ENCODE results near the gene PARP9. TPM values are rescaled to one million over a fixed set of nuclear protein-coding genes. Genes with fewer than 3 reads are reported as not detected.
A peak's percentile ranks its signal among the peaks of the same experiment; 100 is the strongest.

The PARP9 gene
- total RNA-seq, 1 experiment from 2014 or later = 14.8 TPM

DNA sequence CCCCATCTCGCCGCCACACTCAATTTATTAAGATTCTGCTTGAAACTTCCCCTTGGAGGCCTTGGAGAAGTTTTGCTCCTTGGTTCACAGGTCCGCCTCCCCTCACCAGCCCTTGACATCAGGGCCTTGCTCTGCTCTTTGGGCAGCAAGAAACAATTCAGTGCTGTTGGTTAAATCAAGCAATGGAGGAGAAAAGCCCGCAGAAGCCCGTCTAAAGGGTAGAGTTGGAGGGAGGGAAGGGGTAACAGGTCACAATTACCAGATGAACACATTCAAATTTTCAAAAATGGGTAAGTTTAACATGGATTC lies 429 bp downstream of the PARP9 start:
- H3K9ac ChIP-seq (ENCODE audit: low read length) = peak overlapping the region; percentile 90
- H3K4me1 ChIP-seq (ENCODE audit: insufficient read depth, low read length) = peaks cover 20% of the 10 kb centered on the region
- H3K4me2 ChIP-seq (ENCODE audit: low read length) = peak overlapping the region; percentile 92
- H3K27ac ChIP-seq (ENCODE audit: low read length) = peak overlapping the region; percentile 81
- no peaks in the 10 kb centered on the region for H3K9me2 ChIP-seq (replicated peaks; ENCODE audit: low read length)
- ChIA-PET POLR2A (ENCODE audit: unreplicated experiment) (interaction anchor here (0.5 kb wide), 1 partner anchor 47 kb away, joined by 4 read pairs; no protein-coding TSS in a partner anchor), CTCF (no interaction called here)
- ATAC-seq (peak; percentile 12; the same call in 1 of the 2 replicates), DNase-seq (no peak)
- H4K20me1 ChIP-seq (ENCODE audit: low read length) = no peaks in the 10 kb centered on the region
- TF ChIP-seq EZH2 (IDR thresholded peaks at IDR 0.05; ENCODE audit: low read length, unreplicated experiment) (no peak), EZH2phosphoT487 (IDR thresholded peaks at IDR 0.05; ENCODE audit: borderline replicate concordance, low read length) (no peak)
- TF ChIP-seq, protein P1, sequence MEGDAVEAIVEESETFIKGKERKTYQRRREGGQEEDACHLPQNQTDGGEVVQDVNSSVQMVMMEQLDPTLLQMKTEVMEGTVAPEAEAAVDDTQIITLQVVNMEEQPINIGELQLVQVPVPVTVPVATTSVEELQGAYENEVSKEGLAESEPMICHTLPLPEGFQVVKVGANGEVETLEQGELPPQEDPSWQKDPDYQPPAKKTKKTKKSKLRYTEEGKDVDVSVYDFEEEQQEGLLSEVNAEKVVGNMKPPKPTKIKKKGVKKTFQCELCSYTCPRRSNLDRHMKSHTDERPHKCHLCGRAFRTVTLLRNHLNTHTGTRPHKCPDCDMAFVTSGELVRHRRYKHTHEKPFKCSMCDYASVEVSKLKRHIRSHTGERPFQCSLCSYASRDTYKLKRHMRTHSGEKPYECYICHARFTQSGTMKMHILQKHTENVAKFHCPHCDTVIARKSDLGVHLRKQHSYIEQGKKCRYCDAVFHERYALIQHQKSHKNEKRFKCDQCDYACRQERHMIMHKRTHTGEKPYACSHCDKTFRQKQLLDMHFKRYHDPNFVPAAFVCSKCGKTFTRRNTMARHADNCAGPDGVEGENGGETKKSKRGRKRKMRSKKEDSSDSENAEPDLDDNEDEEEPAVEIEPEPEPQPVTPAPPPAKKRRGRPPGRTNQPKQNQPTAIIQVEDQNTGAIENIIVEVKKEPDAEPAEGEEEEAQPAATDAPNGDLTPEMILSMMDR (conservative IDR thresholded peaks at IDR 0.05; ENCODE audit: low read depth, low read length) = no peak
- 0 out of 2 replicates have a peak, but pooled peaks cover 4% of the 10 kb centered on the region for H3K36me3 ChIP-seq (ENCODE audit: low read depth, low read length)
- TSS peak; percentile 81 for BruUV-seq (replicated peaks)
- intact Hi-C loops (cut with micrococcal nuclease) = loop anchor here (1.0 to 5.0 kb wide), 2 partner anchors 116 to 229 kb away; partner anchors contain the start of gene HSPBAP1
- H3K27me3 ChIP-seq (ENCODE audit: low read length) = no peaks in the 10 kb centered on the region
- no peaks in the 10 kb centered on the region for H3K9me3 ChIP-seq (ENCODE audit: low read length)
- peak overlapping the region; percentile 89 for H2AFZ ChIP-seq (ENCODE audit: low read length)
- peak overlapping the region; percentile 81 for H3K4me3 ChIP-seq (ENCODE audit: low read length)
- H3F3A ChIP-seq (ENCODE audit: low read length, unreplicated experiment) = no peaks in the 10 kb centered on the region
- H3K79me2 ChIP-seq (ENCODE audit: low read length) = peaks cover 24% of the 10 kb centered on the region

DNA sequence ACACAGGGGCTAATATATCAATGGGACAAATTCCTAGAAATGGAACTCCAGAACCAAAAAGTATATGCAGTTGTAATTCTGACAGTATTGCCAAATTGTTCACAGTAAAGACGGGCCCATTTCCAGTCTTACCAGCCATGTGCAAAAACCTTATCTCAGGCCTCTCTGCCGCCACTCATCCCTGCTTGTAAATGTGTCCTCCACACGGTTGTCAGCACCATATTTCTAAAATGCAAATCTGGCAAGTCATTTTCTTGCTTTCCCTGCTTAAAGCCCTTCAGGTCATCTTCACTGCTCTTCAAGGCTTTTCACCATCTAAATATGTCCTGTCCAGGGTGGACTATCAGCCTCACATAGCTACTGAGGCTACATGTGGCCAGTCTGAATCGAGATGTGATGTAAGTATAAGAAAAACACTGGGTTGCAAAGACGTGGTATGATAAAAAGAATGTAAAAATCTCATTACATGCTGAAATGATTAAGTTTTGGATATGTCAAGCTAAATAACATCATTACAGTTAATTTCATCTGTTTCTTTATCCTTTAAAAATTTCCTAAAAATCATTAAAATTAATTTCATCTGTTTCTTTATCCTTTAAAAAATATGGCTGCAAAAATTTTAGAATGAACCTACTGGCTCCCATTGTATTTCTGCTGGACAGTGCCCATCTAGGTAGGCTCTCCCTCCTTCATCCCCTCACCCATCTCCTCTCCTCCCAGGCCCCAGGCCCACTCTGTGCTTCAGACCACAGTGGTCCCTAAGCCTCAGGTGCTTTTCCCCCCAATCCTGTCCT lies 980 bp downstream of the PARP9 start:
- Histone ChIP-seq H3F3A (ENCODE audit: low read length, unreplicated experiment) (no peaks in the 10 kb centered on the region), H4K20me1 (ENCODE audit: low read length) (no peaks in the 10 kb centered on the region), H3K4me3 (ENCODE audit: low read length) (peak overlapping the region; percentile 81), H3K4me2 (ENCODE audit: low read length) (peak overlapping the region; percentile 92), H3K9me3 (ENCODE audit: low read length) (no peaks in the 10 kb centered on the region), H3K36me3 (ENCODE audit: low read depth, low read length) (no peaks in the 10 kb centered on the region), H2AFZ (ENCODE audit: low read length) (peak overlapping the region; percentile 89), H3K4me1 (ENCODE audit: insufficient read depth, low read length) (peaks cover 20% of the 10 kb centered on the region), H3K9me2 (replicated peaks; ENCODE audit: low read length) (no peaks in the 10 kb centered on the region), H3K27ac (ENCODE audit: low read length) (no peak overlapping the region; the same call in 1 of the 2 replicates), H3K79me2 (ENCODE audit: low read length) (peaks cover 24% of the 10 kb centered on the region), H3K9ac (ENCODE audit: low read length) (peak overlapping the region; percentile 90), H3K27me3 (ENCODE audit: low read length) (no peaks in the 10 kb centered on the region)
- intact Hi-C loops (cut with micrococcal nuclease) = loop anchor here (5.0 kb wide), 1 partner anchor 229 kb away; the partner anchor contains the start of gene HSPBAP1
- ChIA-PET CTCF (no interaction called here), POLR2A (ENCODE audit: unreplicated experiment) (no interaction called here)
- DNase-seq (no peak), ATAC-seq (no peak)
- BruUV-seq (replicated peaks) = no TSS peak
- TF ChIP-seq EZH2 (IDR thresholded peaks at IDR 0.05; ENCODE audit: low read length, unreplicated experiment) = no peak
- no peak for TF ChIP-seq EZH2phosphoT487 (IDR thresholded peaks at IDR 0.05; ENCODE audit: borderline replicate concordance, low read length)
- TF ChIP-seq, protein P1 (conservative IDR thresholded peaks at IDR 0.05; ENCODE audit: low read depth, low read length) = no peak

DNA sequence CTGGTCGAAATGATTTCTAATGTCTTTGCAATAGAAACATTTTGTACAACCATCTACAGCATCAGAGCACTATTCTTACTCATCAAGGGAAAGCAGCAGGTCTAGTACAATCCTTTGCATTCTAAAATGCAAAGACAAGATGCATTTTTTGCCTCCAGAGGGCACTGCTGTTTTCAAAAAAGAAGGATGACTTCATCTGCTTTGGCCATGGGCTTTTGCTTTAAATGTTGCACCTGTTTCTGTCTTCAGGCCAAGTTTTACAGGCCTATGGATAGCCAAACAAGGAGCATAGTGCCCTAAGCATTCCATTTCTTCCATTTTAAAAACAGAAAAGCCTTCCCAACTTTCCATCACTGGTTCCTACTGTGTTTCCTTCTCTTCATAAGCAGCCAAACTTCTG lies 3.4 kb downstream of the PARP9 start:
- Histone ChIP-seq H3K9ac (ENCODE audit: low read length) (no peak overlapping the region), H3K27me3 (ENCODE audit: low read length) (no peaks in the 10 kb centered on the region), H3K79me2 (ENCODE audit: low read length) (peaks cover 21% of the 10 kb centered on the region), H2AFZ (ENCODE audit: low read length) (no peak overlapping the region), H3K4me2 (ENCODE audit: low read length) (no peak overlapping the region), H3K4me3 (ENCODE audit: low read length) (no peak overlapping the region), H3K4me1 (ENCODE audit: insufficient read depth, low read length) (peaks cover 26% of the 10 kb centered on the region), H3K9me3 (ENCODE audit: low read length) (no peaks in the 10 kb centered on the region), H4K20me1 (ENCODE audit: low read length) (no peaks in the 10 kb centered on the region), H3K36me3 (ENCODE audit: low read depth, low read length) (no peaks in the 10 kb centered on the region), H3K9me2 (replicated peaks; ENCODE audit: low read length) (no peaks in the 10 kb centered on the region), H3F3A (ENCODE audit: low read length, unreplicated experiment) (no peaks in the 10 kb centered on the region), H3K27ac (ENCODE audit: low read length) (no peak overlapping the region)
- DNase-seq (peak; percentile 94), ATAC-seq (peak; percentile 16)
- TF ChIP-seq, protein P1 (conservative IDR thresholded peaks at IDR 0.05; ENCODE audit: low read depth, low read length) = peak; percentile 88
- TF ChIP-seq EZH2 (IDR thresholded peaks at IDR 0.05; ENCODE audit: low read length, unreplicated experiment) = no peak
- ChIA-PET POLR2A (ENCODE audit: unreplicated experiment) (no interaction called here), CTCF (no interaction called here)
- BruUV-seq (replicated peaks) = no TSS peak
- intact Hi-C loops (cut with micrococcal nuclease) = loop anchor here (1.0 to 5.0 kb wide), 4 partner anchors 13 to 232 kb away; partner anchors contain the start of genes HSPBAP1 and KPNA1

Data from PC-3 (cell line).